ENCODE data around the gene ALDH3B2. TPM values are rescaled to one million over a fixed set of nuclear protein-coding genes. Genes with fewer than 3 reads are reported as not detected.
"Not testable (repeated sequence)": the region's sequence is repeated elsewhere in the genome, so short reads cannot be mapped to it uniquely, and the experiment has no call there.

The ALDH3B2 gene
- total RNA-seq, 2 experiments from 2014 or later: not detected

GRCh38 chr11:67631411-67631810, 43.0 kb downstream of the ALDH3B2 start:
- no peak overlapping the region for H3K27ac Mint-ChIP-seq
- POLR2A ChIA-PET: interaction anchor here (1.2 to 1.5 kb wide), 2 partner anchors 17 to 20 kb away, joined by 4 to 5 read pairs; no protein-coding TSS in a partner anchor

GRCh38 chr11:67630943-67631331, 43.5 kb downstream of the ALDH3B2 start:
- ChIA-PET CTCF (interaction anchor here (1.1 to 7.0 kb wide), 13 partner anchors 9 to 623 kb away, joined by 3 to 111 read pairs (median 19); partner anchors contain the start of genes ACY3 and TBX10), POLR2A (interaction anchor here (1.5 to 2.1 kb wide), 3 partner anchors 15 to 17 kb away, joined by 4 to 12 read pairs (median 7); no protein-coding TSS in a partner anchor)
- Mint-ChIP-seq H3K4me1 (ENCODE audit: low read depth) (peaks cover 25% of the 10 kb centered on the region), H3K27me3 (ENCODE audit: low read depth) (no peaks in the 10 kb centered on the region), H3K9me3 (ENCODE audit: insufficient read depth) (no peaks in the 10 kb centered on the region), H3K36me3 (ENCODE audit: low read depth) (no peaks in the 10 kb centered on the region), H3K4me3 (peak overlapping the region; percentile 81), H3K27ac (peak overlapping the region; percentile 94)
- DNase-seq: no peak
- no peak for ATAC-seq

More at GRCh38 chr11:67631411-67631810, 43.0 kb downstream of the ALDH3B2 start:
- CTCF ChIA-PET: interaction anchor here (4.5 to 7.0 kb wide), 3 partner anchors 15 to 27 kb away, joined by 63 to 111 read pairs (median 90); partner anchors contain the start of gene ACY3
- Mint-ChIP-seq H3K9me3 (ENCODE audit: insufficient read depth) (no peaks in the 10 kb centered on the region), H3K4me1 (ENCODE audit: low read depth) (peaks cover 25% of the 10 kb centered on the region), H3K27me3 (ENCODE audit: low read depth) (no peaks in the 10 kb centered on the region), H3K36me3 (ENCODE audit: low read depth) (no peaks in the 10 kb centered on the region), H3K4me3 (peak overlapping the region; percentile 81)
- ATAC-seq (no peak), DNase-seq (no peak)

GRCh38 chr11:67630228-67630942, 44.0 kb downstream of the ALDH3B2 start:
- Mint-ChIP-seq H3K4me1 (ENCODE audit: low read depth) (peaks cover 25% of the 10 kb centered on the region), H3K27me3 (ENCODE audit: low read depth) (no peaks in the 10 kb centered on the region), H3K9me3 (ENCODE audit: insufficient read depth) (no peaks in the 10 kb centered on the region), H3K27ac (peak overlapping the region; percentile 94), H3K4me3 (peak overlapping the region; percentile 81), H3K36me3 (ENCODE audit: low read depth) (no peaks in the 10 kb centered on the region)
- ChIA-PET CTCF (interaction anchor here (0.6 to 7.0 kb wide), 29 partner anchors 9 to 623 kb away, joined by 3 to 111 read pairs (median 4); partner anchors contain the start of genes ACY3, PPP1CA and TBX10), POLR2A (interaction anchor here (1.0 to 2.1 kb wide), 6 partner anchors 16 to 393 kb away, joined by 3 to 12 read pairs (median 5); no protein-coding TSS in a partner anchor)
- ATAC-seq: peak; percentile 71
- peak; percentile 99 for DNase-seq

GRCh38 chr11:67629386-67630227, 44.8 kb downstream of the ALDH3B2 start, which contains the start of gene NUDT8:
TSS of gene NUDT8 (minus strand) at chr11:67629937. CDS start at chr11:67629911, 26 bp downstream.
- H3K27ac Mint-ChIP-seq: peak within 1 kb of the TSS; percentile 94
- DNase-seq (peak; percentile 94), ATAC-seq (peak; percentile 74)
- H3K4me3 Mint-ChIP-seq: peak within 1 kb of the TSS; percentile 81
- ChIA-PET POLR2A (interaction anchor here (0.6 to 2.1 kb wide), 11 partner anchors 10 to 392 kb away, joined by 3 to 12 read pairs (median 4); no protein-coding TSS in a partner anchor), CTCF (interaction anchor here (0.6 to 7.0 kb wide), 31 partner anchors 10 to 624 kb away, joined by 3 to 111 read pairs (median 4); partner anchors contain the start of genes ACY3, PPP1CA, PTPRCAP and TBX10)
- no peaks in the 10 kb centered on the region for H3K9me3 Mint-ChIP-seq (ENCODE audit: insufficient read depth)
- no peaks in the 10 kb centered on the region for H3K27me3 Mint-ChIP-seq (ENCODE audit: low read depth)
- H3K4me1 Mint-ChIP-seq (ENCODE audit: low read depth): peaks cover 25% of the 10 kb centered on the region
- no peaks in the 10 kb centered on the region for H3K36me3 Mint-ChIP-seq (ENCODE audit: low read depth)

DNA sequence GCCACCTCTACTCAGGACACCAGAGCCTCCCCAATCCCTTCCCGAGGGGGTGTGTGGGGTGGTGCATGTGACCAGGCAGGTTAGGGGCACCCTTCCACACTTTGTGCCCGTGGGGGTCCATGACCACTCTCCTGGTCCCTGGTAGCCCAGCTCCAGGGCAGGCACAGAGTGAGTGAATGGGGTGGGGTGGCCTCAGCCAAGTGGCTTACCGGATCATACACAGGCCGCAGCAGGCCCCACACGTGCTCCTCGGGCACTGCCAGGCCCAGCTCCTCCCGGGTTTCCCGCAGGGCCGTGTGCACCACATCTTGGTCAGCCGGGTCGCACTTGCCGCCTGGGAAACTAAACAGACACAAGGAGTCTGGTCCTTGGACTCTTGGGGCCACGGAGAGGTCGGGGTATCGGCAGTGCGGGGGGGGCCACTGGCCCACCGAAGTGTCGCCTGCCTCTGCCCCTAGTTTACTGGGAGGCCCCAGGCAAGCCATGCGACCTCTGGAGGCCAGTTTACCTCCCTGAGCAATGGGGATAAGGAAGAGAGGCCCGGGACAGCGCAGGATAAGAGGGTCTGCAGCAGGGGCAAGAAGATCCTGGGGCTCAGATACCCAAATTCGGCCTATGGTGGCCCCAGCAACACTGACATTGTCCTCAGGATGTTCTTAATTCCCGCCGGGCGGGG, 45.6 kb downstream of the ALDH3B2 start:
- peak overlapping the region; percentile 64 for H3K4me3 Mint-ChIP-seq
- no peaks in the 10 kb centered on the region for H3K9me3 Mint-ChIP-seq (ENCODE audit: insufficient read depth)
- ChIA-PET POLR2A (interaction anchor here (0.6 to 2.1 kb wide), 10 partner anchors 9 to 392 kb away, joined by 3 to 7 read pairs (median 4); no protein-coding TSS in a partner anchor), CTCF (interaction anchor here (1.2 to 7.0 kb wide), 19 partner anchors 9 to 538 kb away, joined by 3 to 111 read pairs (median 11); partner anchors contain the start of genes ACY3, PTPRCAP and TBX10)
- DNase-seq (no peak), ATAC-seq (no peak)
- H3K4me1 Mint-ChIP-seq (ENCODE audit: low read depth): peaks cover 25% of the 10 kb centered on the region
- H3K27me3 Mint-ChIP-seq (ENCODE audit: low read depth): no peaks in the 10 kb centered on the region
- H3K27ac Mint-ChIP-seq: peak overlapping the region; percentile 94
- no peaks in the 10 kb centered on the region for H3K36me3 Mint-ChIP-seq (ENCODE audit: low read depth)

- Mint-ChIP-seq H3K27ac (peak overlapping the region; percentile 94), H3K4me1 (ENCODE audit: low read depth) (peaks cover 25% of the 10 kb centered on the region), H3K9me3 (ENCODE audit: insufficient read depth) (no peaks in the 10 kb centered on the region), H3K36me3 (ENCODE audit: low read depth) (no peaks in the 10 kb centered on the region), H3K27me3 (ENCODE audit: low read depth) (no peaks in the 10 kb centered on the region), H3K4me3 (peak overlapping the region; percentile 22)
- CTCF ChIA-PET: interaction anchor here (1.0 to 7.0 kb wide), 10 partner anchors 8 to 100 kb away, joined by 3 to 111 read pairs (median 20); partner anchors contain the start of genes ACY3 and TBX10
- DNase-seq (no peak), ATAC-seq (no peak)
- POLR2A ChIA-PET: interaction anchor here (0.7 to 2.7 kb wide), 4 partner anchors 12 to 345 kb away, joined by 3 to 10 read pairs (median 6); no protein-coding TSS in a partner anchor
Observed at GRCh38 chr11:67627812-67628624, 46.4 kb downstream of the ALDH3B2 start.

DNA sequence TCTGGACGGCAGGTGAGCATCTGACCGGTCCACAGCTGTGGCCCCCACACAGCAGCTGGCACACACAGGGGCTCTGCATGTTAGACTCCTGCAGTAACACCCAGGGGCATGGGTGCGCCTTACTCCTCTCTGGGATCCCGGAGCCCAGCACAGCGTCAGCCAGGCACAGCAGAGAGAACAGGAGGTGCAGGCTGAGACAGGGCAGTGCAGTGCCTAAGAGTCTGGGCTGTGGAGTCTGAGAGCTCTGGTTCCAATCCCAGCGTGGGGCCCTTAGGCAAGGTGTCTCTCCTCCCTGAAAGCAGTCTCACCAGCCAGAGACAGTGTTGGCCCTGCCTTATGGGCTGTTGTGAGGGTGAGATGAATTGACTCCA, 47.0 kb downstream of the ALDH3B2 start:
- ChIA-PET POLR2A (interaction anchor here (2.7 kb wide), 1 partner anchor 13 kb away, joined by 10 read pairs; no protein-coding TSS in a partner anchor), CTCF (interaction anchor here (1.0 to 7.0 kb wide), 3 partner anchors 12 to 64 kb away, joined by 4 to 90 read pairs (median 63); no protein-coding TSS in a partner anchor)
- Mint-ChIP-seq H3K36me3 (ENCODE audit: low read depth) (no peaks in the 10 kb centered on the region), H3K4me1 (ENCODE audit: low read depth) (peaks cover 25% of the 10 kb centered on the region), H3K27ac (peak overlapping the region; percentile 46), H3K4me3 (no peak overlapping the region), H3K9me3 (ENCODE audit: insufficient read depth) (no peaks in the 10 kb centered on the region), H3K27me3 (ENCODE audit: low read depth) (no peaks in the 10 kb centered on the region)
- DNase-seq (no peak), ATAC-seq (no peak)

- no peak overlapping the region for H3K4me3 Mint-ChIP-seq
- H3K36me3 Mint-ChIP-seq (ENCODE audit: low read depth): no peaks in the 10 kb centered on the region
- no peak overlapping the region for H3K27ac Mint-ChIP-seq
- peaks cover 25% of the 10 kb centered on the region for H3K4me1 Mint-ChIP-seq (ENCODE audit: low read depth)
- ChIA-PET POLR2A (interaction anchor here (2.7 kb wide), 1 partner anchor 13 kb away, joined by 10 read pairs; no protein-coding TSS in a partner anchor), CTCF (interaction anchor here (1.0 to 7.0 kb wide), 3 partner anchors 12 to 31 kb away, joined by 3 to 90 read pairs (median 63); partner anchors contain the start of gene ACY3)
- ATAC-seq: no peak
- H3K27me3 Mint-ChIP-seq (ENCODE audit: low read depth): no peaks in the 10 kb centered on the region
- no peak for DNase-seq
- H3K9me3 Mint-ChIP-seq (ENCODE audit: insufficient read depth): no peaks in the 10 kb centered on the region
Observed at GRCh38 chr11:67626970-67627369, 47.5 kb downstream of the ALDH3B2 start.

DNA sequence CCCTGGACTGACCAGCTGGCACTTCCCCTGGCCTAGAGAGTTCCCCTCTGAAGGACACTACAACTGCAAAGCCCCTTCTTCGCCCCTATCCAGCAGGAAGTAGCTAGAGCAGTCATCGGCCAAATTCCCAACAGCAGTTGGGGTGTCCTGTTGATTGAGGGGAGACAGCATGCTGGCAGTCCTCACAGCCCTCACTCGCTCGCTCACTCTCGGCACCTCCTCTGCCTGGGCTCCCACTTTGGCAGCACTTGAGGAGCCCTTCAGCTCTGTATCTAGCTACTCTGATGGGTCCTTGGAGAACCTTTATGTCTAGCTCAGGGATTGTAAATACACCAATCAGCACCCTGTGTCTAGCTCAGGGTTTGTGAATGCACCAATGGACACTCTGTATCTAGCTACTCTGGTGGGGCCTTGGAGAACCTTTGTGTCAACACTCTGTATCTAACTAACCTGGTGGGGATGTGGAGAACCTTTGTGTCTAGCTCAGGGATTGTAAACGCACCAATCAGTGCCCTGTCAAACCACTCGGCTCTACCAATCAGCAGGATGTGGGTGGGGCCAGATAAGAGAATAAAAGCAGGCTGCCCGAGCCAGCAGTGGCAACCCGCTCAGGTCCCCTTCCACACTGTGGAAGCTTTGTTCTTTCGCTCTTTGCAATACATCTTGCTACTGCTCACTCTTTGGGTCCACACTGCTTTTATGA, 48.1 kb downstream of the ALDH3B2 start:
- DNase-seq; H3K9me3 Mint-ChIP-seq (ENCODE audit: insufficient read depth); ATAC-seq; H3K27ac Mint-ChIP-seq; H3K4me3 Mint-ChIP-seq; H3K27me3 Mint-ChIP-seq (ENCODE audit: low read depth); H3K36me3 Mint-ChIP-seq (ENCODE audit: low read depth): not testable (repeated sequence)
- POLR2A ChIA-PET: interaction anchor here (0.6 to 2.7 kb wide), 2 partner anchors 12 to 1798 kb away, joined by 3 to 10 read pairs; no protein-coding TSS in a partner anchor
- peaks cover 24% of the 10 kb centered on the region for H3K4me1 Mint-ChIP-seq (ENCODE audit: low read depth)
- CTCF ChIA-PET: interaction anchor here (1.0 to 7.0 kb wide), 2 partner anchors 11 to 24 kb away, joined by 3 to 90 read pairs; partner anchors contain the start of gene ACY3

All from activated CD8-positive, alpha-beta T cell treated with anti-CD3 and anti-CD28 coated beads, Interleukin-2, amount 10 ng/mL, durations not matched to agents 7 days and 5 days (primary cell).